PFSK-1 (cell line): ENCODE data around the gene PLEKHA6.

Source experiments
- FOXP2 ChIP-seq: optimal IDR thresholded peaks from 2 replicates; pipeline ENCODE3; 2011; ENCODE audit warnings: borderline replicate concordance, control low read depth, inconsistent platforms; ENCODE audit not compliant: insufficient read depth; ENCODE audit errors: extremely low read length, extremely low read depth
- POLR2AphosphoS5 ChIP-seq: IDR thresholded peaks from 2 replicates; pipeline ENCODE4 v1.6.1; 2012; ENCODE audit warnings: low read depth, mild to moderate bottlenecking, control low read depth, low read length, moderate library complexity
- SIN3A ChIP-seq: IDR thresholded peaks from 2 replicates; pipeline ENCODE4 v1.6.1; 2012; ENCODE audit warnings: mild to moderate bottlenecking, low read length, moderate library complexity, borderline replicate concordance; ENCODE audit not compliant: insufficient read depth
- TAF1 ChIP-seq: IDR thresholded peaks from 2 replicates; pipeline ENCODE4 v1.6.1; 2012; ENCODE audit warnings: low read length, control low read depth, borderline replicate concordance; ENCODE audit not compliant: insufficient read depth
- TF ChIP-seq, protein P1 (sequence below), 2 experiments: IDR thresholded peaks; 2 replicates each; pipeline versions ENCODE4 v1.6.1 to v1.8.0; 2011 to 2012; ENCODE audit warnings: low read depth in 2 of 2, low read length in 2 of 2, control low read depth in 1 of 2, inconsistent platforms in 1 of 2, mild to moderate bottlenecking in 1 of 2, moderate library complexity in 1 of 2; ENCODE audit not compliant: insufficient read depth in 1 of 2

Gene PLEKHA6

GRCh38 chr1:204363335-204364114, 3.8 kb upstream of the PLEKHA6 start:
- TF ChIP-seq TAF1 = no peak
- TF ChIP-seq, protein P1, sequence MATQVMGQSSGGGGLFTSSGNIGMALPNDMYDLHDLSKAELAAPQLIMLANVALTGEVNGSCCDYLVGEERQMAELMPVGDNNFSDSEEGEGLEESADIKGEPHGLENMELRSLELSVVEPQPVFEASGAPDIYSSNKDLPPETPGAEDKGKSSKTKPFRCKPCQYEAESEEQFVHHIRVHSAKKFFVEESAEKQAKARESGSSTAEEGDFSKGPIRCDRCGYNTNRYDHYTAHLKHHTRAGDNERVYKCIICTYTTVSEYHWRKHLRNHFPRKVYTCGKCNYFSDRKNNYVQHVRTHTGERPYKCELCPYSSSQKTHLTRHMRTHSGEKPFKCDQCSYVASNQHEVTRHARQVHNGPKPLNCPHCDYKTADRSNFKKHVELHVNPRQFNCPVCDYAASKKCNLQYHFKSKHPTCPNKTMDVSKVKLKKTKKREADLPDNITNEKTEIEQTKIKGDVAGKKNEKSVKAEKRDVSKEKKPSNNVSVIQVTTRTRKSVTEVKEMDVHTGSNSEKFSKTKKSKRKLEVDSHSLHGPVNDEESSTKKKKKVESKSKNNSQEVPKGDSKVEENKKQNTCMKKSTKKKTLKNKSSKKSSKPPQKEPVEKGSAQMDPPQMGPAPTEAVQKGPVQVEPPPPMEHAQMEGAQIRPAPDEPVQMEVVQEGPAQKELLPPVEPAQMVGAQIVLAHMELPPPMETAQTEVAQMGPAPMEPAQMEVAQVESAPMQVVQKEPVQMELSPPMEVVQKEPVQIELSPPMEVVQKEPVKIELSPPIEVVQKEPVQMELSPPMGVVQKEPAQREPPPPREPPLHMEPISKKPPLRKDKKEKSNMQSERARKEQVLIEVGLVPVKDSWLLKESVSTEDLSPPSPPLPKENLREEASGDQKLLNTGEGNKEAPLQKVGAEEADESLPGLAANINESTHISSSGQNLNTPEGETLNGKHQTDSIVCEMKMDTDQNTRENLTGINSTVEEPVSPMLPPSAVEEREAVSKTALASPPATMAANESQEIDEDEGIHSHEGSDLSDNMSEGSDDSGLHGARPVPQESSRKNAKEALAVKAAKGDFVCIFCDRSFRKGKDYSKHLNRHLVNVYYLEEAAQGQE (IDR thresholded peaks at IDR 0.05; ENCODE audit: insufficient read depth in 1 of 2, low read depth in 2 of 2, low read length in 2 of 2) = 0 out of 4 replicates have a peak, but pooled peaks of 1 of the 2 experiments have one; percentile 10

DNA sequence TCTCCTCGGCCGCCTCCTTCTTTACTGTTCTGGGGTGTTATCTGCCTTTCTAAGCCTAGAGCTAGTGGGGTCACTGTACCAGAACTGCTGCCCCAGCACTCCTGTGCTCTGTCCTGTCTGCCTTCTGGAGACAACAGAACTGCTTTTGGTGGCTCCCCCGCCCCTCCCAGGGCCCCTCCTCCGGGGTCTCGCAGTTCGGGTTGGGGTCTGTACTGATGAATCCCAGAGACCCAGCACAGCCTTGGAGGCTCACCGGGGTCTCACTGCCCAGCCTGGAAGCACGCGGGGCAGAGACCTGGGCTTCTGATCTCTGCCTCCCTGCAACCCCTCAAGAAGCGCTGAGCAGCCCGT, 3.2 kb upstream of the PLEKHA6 start:
- TF ChIP-seq, protein P1 (IDR thresholded peaks at IDR 0.05; ENCODE audit: insufficient read depth in 1 of 2, low read depth in 2 of 2, low read length in 2 of 2) = no peak
- TF ChIP-seq SIN3A = no peak
- no peak for TF ChIP-seq POLR2AphosphoS5

- no peak for TF ChIP-seq POLR2AphosphoS5
- TF ChIP-seq, protein P1 (IDR thresholded peaks at IDR 0.05; ENCODE audit: insufficient read depth in 1 of 2, low read depth in 2 of 2, low read length in 2 of 2) = no peak
- TF ChIP-seq TAF1 = no peak
- TF ChIP-seq FOXP2 = no peak
- no peak for TF ChIP-seq SIN3A
Observed at GRCh38 chr1:204361781-204362180, 2.1 kb upstream of the PLEKHA6 start.

- TF ChIP-seq, protein P1 (IDR thresholded peaks at IDR 0.05; ENCODE audit: insufficient read depth in 1 of 2, low read depth in 2 of 2, low read length in 2 of 2) = no peak
- TF ChIP-seq TAF1 (no peak), SIN3A (no peak), FOXP2 (no peak), POLR2AphosphoS5 (no peak)
Observed at GRCh38 chr1:204361341-204361771, 1.6 kb upstream of the PLEKHA6 start.

DNA sequence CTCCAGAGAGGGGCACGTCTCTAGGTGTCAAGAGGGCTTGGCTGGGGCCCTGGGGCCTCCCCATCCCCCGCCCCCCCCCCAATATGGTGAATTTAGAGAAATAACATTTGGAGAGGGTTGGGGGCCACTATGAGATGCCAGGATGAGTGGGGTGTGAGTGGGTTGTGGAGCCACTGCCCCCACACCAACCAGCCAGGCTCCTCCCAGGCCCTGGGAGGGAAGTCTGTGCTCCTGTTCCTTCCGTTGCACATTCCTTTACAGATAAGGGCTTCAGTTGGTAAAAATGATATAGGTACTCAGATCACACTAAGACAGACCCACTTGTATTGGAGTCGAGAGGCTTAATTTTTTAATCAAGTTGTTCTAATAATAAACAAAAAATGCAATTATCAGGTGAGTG, 585 bp upstream of the PLEKHA6 start:
- no peak for TF ChIP-seq FOXP2
- TF ChIP-seq, protein P1 (IDR thresholded peaks at IDR 0.05; ENCODE audit: insufficient read depth in 1 of 2, low read depth in 2 of 2, low read length in 2 of 2) = no peak
- TF ChIP-seq TAF1 = no peak
- TF ChIP-seq SIN3A = no peak
- TF ChIP-seq POLR2AphosphoS5 = no peak
